Activated CD8-positive, alpha-beta T cell treated with anti-CD3 and anti-CD28 coated beads for 36 hours (primary cell): ENCODE data around the gene PIGL. TPM values are rescaled to one million over a fixed set of nuclear protein-coding genes. Genes with fewer than 3 reads are reported as not detected.
"Not testable (repeated sequence)": the region's sequence is repeated elsewhere in the genome, so short reads cannot be mapped to it uniquely, and the experiment has no call there.

Source experiments
- ATAC-seq: fragments of 200-7000 bp; cut with Tn5 transposase; one replicate; pipeline ENCODE4 v1.10.0; 2021; ENCODE audit warnings: mild to moderate bottlenecking, moderate library complexity
- CTCF ChIA-PET: fragments of 350-600 bp; sonication (Branson Sonifier 250); formaldehyde crosslinking; loops from one replicate; lab custom pipeline; 2021; ENCODE audit warnings: antibody characterized with exemption; lab: Charles Lee
- POLR2A ChIA-PET: fragments of 350-600 bp; sonication (Branson Sonifier 250); formaldehyde crosslinking; loops from one replicate; lab custom pipeline; 2021; ENCODE audit warnings: antibody characterized with exemption; lab: Charles Lee
- DNase-seq: peaks from one replicate; pipeline ENCODE4 v3.0.0-alpha.2; 2020
- H3K27ac Mint-ChIP-seq: one replicate; pipeline ENCODE4 v1.8.0; 2021; ENCODE audit warnings: mild to moderate bottlenecking, mixed read lengths
- H3K27me3 Mint-ChIP-seq: one replicate; pipeline ENCODE4 v1.8.0; 2021; ENCODE audit warnings: mixed read lengths
- H3K36me3 Mint-ChIP-seq: one replicate; pipeline ENCODE4 v1.8.0; 2021; ENCODE audit warnings: low read depth, mixed read lengths
- H3K4me1 Mint-ChIP-seq: one replicate; pipeline ENCODE4 v1.8.0; 2021; ENCODE audit warnings: low read depth, mixed read lengths
- H3K4me3 Mint-ChIP-seq: one replicate; pipeline ENCODE4 v1.8.0; 2021; ENCODE audit warnings: mild to moderate bottlenecking, moderate library complexity, mixed read lengths
- H3K9me3 Mint-ChIP-seq: one replicate; pipeline ENCODE4 v1.8.0; 2021; ENCODE audit warnings: mixed read lengths
- intact Hi-C: fragments of 100-400 bp; cut with micrococcal nuclease; formaldehyde crosslinking; loops from one replicate; pipeline ENCODE4 v1.10.0; 2022
- total RNA-seq, 2 experiments: library from RNA; stranded (reverse); gene quantifications; one replicate each; pipeline ENCODE4 v1.2.3, GENCODE V29; 2021
- TF ChIP-seq, protein P1 (sequence below): fragments of 200-600 bp; IDR thresholded peaks from one replicate; pipeline ENCODE4 v1.8.0; 2022; ENCODE audit warnings: antibody characterized with exemption, mild to moderate bottlenecking

Gene PIGL
- total RNA-seq, 2 experiments from 2014 or later, result 45.0 to 48.6 TPM

DNA sequence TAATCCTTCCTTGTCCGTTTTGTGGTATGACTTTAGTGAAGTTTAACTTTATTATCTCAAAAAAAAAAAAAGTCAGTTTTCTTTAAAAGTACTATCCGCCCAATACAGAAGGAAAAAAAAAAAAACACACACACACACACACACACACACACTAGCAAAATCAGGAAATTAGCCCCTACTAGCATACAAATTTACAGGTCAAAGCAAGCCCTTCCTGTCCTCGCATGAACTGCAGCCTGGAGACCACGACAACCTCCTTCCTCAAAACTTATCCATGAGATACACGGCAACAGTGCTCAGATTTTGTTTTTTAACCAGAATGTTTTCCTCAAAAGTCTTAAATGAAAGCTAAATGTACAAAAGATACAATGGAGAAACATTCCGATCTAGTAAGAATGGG lies 17.9 kb upstream of the PIGL start:
- CTCF ChIA-PET, result interaction anchor here (0.6 kb wide), 1 partner anchor 49 kb away, joined by 4 read pairs; no protein-coding TSS in a partner anchor
- peaks cover 52% of the 10 kb centered on the region for H3K4me1 Mint-ChIP-seq
- H3K4me3 Mint-ChIP-seq, result peak overlapping the region; percentile 4

DNA sequence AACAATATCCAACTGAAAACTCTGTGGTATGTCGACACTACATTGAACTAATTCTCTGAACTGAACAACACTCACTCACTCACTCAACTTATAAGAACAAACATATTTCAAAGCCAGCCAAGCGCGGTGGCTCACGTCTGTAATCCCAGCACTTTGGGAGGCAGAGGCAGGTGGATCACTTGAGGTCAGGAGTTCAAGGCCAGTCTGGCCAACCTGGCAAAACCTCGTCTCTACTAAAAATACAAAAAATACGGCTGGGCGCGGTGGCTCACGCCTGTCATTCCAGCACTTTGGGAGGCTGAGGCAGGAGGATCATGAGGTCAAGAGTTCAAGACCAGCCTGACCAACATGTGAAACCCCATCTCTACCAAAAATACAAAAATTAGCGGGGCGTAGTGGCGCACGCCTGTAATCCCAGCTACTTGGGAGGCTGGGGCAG lies 15.3 kb upstream of the PIGL start:
- H3K27me3 Mint-ChIP-seq, H3K4me3 Mint-ChIP-seq, ATAC-seq, intact Hi-C loops, CTCF ChIA-PET, H3K9me3 Mint-ChIP-seq, POLR2A ChIA-PET, DNase-seq: not testable (repeated sequence)
- Mint-ChIP-seq H3K4me1 (peaks cover 61% of the 10 kb centered on the region), H3K36me3 (peaks cover 15% of the 10 kb centered on the region), H3K27ac (peak overlapping the region; percentile 34)

More for the DNA sequence above, 17.9 kb upstream of the PIGL start:
- no peaks in the 10 kb centered on the region for H3K9me3 Mint-ChIP-seq
- TF ChIP-seq, protein P1, sequence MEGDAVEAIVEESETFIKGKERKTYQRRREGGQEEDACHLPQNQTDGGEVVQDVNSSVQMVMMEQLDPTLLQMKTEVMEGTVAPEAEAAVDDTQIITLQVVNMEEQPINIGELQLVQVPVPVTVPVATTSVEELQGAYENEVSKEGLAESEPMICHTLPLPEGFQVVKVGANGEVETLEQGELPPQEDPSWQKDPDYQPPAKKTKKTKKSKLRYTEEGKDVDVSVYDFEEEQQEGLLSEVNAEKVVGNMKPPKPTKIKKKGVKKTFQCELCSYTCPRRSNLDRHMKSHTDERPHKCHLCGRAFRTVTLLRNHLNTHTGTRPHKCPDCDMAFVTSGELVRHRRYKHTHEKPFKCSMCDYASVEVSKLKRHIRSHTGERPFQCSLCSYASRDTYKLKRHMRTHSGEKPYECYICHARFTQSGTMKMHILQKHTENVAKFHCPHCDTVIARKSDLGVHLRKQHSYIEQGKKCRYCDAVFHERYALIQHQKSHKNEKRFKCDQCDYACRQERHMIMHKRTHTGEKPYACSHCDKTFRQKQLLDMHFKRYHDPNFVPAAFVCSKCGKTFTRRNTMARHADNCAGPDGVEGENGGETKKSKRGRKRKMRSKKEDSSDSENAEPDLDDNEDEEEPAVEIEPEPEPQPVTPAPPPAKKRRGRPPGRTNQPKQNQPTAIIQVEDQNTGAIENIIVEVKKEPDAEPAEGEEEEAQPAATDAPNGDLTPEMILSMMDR, result no peak
- H3K36me3 Mint-ChIP-seq, result peaks cover 17% of the 10 kb centered on the region
- intact Hi-C loops, result no loop called here
- POLR2A ChIA-PET, result no interaction called here
- no peaks in the 10 kb centered on the region for H3K27me3 Mint-ChIP-seq
- ATAC-seq, result no peak
- peak overlapping the region; percentile 70 for H3K27ac Mint-ChIP-seq
- DNase-seq, result no peak

DNA sequence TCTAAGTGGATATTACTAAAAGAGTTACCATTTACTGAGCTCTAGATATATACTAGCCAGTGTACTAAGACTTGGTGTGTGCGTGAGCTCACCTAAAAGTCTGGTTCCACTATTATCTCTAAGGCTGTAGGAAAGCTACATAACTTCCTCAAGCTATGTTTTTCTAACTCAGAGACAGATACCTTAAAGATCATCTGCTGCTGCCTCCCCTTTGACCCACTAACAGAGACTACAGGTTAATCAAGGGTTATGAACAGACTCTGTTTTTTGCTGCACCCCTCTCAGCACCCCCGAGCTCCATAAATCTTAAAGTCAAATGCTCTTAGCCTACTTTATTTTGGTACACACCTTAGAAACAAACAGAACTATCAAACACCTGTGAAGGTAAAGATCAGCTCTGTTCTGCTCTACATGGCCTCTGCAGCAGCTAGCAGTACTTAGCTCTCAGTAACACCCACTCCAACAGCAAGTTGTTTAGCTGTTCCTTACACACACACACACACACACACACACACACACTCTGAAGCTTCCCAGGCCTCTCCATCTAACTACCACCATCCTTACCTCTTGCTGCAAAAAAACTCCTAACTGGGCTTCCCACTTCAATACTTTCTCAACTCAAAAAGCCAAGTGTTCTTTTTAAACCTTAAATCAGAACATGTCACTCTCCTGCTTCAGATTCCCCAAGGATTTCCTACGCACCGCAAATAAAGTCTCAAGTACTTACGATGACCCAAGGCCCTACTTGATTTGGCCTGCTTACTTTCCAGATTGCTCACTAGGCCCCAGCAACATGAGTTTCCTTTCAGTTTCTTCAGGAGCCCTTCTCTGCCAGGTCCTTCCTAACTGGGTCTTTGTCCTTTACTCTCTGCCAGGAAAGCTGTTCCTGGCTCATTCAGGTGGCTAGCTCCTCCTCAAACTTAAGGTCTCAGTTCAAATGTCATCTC lies 14.2 kb upstream of the PIGL start:
- CTCF ChIA-PET, H3K36me3 Mint-ChIP-seq, H3K27me3 Mint-ChIP-seq, DNase-seq, H3K9me3 Mint-ChIP-seq, intact Hi-C loops, ATAC-seq: not testable (repeated sequence)
- POLR2A ChIA-PET, result interaction anchor here (1.0 kb wide), 1 partner anchor 23 kb away, joined by 3 read pairs; no protein-coding TSS in a partner anchor
- Mint-ChIP-seq H3K27ac (peak overlapping the region; percentile 92), H3K4me1 (peaks cover 64% of the 10 kb centered on the region), H3K4me3 (peak overlapping the region; percentile 38)

DNA sequence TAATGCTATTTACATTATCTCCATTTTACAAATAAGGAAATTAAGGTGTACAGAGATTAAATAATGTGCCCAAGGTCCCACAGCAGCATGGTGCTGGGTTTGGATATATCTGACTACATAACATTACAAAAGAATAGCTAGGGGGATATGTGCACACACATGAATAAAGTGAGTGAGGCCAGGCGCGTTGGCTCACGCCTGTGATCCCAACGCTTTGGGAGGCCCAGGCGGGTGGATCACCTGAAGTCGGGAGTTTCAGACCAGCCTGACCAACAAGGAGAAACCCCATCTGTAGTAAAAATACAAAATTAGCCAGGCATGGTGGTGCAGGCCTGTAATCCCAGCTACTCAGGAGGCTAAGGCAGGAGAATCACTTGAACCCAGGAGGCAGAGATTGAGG lies 12.2 kb upstream of the PIGL start:
- H3K4me3 Mint-ChIP-seq, H3K36me3 Mint-ChIP-seq, intact Hi-C loops, H3K27me3 Mint-ChIP-seq, H3K9me3 Mint-ChIP-seq, POLR2A ChIA-PET, ATAC-seq, CTCF ChIA-PET, DNase-seq: not testable (repeated sequence)
- peak overlapping the region; percentile 58 for H3K27ac Mint-ChIP-seq
- H3K4me1 Mint-ChIP-seq, result peaks cover 58% of the 10 kb centered on the region

DNA sequence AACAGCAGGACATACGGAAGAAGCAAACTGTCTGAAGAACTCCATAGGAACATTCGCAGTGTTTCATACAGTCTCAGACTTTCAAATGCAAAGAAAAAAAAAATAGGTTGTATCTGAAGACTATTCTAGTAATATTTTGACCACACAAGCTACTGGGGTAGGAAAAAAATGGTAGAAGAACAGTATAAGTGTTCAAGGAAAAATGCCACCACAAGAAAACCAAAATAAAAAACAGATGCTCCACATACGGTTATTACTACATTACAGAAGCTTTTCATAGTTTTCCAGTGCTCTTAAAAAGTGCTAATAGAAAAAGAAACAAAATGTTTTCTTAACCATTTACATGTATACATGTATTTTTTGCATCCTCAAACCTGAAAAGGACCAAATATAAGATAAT lies 5.4 kb upstream of the PIGL start:
- Mint-ChIP-seq H3K27ac (peak overlapping the region; percentile 49), H3K27me3 (no peaks in the 10 kb centered on the region), H3K36me3 (peaks cover 4% of the 10 kb centered on the region), H3K4me3 (no peak overlapping the region), H3K9me3 (no peaks in the 10 kb centered on the region), H3K4me1 (peaks cover 36% of the 10 kb centered on the region)
- ChIA-PET POLR2A (interaction anchor here (0.6 to 1.2 kb wide), 2 partner anchors 56 to 999 kb away, joined by 3 read pairs; no protein-coding TSS in a partner anchor), CTCF (interaction anchor here (1.6 kb wide), 1 partner anchor 10 kb away, joined by 5 read pairs; no protein-coding TSS in a partner anchor)
- no peak for ATAC-seq
- no peak for DNase-seq
- TF ChIP-seq, protein P1, result no peak
- intact Hi-C loops, result no loop called here

DNA sequence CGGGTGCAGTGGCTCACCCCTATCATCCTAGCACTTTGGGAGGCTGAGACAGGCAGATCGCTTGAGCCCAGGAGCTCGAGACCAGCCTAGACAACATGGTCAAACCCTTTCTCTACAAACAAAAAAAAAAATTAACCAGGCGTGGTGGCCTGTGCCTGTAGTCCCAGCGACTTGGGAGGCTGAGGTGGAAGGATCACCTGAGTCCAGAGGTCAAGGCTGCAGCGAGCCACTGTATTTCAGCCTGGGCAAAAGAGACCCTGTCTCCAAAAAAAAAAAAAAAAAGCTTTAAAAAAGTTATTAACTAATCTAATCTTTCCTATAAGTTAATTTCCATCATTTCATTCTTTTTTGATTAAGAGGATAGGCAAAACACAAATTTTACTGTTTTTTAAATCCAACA lies 4.2 kb upstream of the PIGL start:
- Mint-ChIP-seq H3K36me3 (peaks cover 4% of the 10 kb centered on the region), H3K9me3 (no peaks in the 10 kb centered on the region), H3K4me3 (peak overlapping the region; percentile 98), H3K27ac (no peak overlapping the region), H3K4me1 (peaks cover 35% of the 10 kb centered on the region), H3K27me3 (no peaks in the 10 kb centered on the region)
- ATAC-seq (no peak), DNase-seq (no peak)
- ChIA-PET CTCF (no interaction called here), POLR2A (interaction anchor here (0.6 to 1.2 kb wide), 2 partner anchors 55 to 56 kb away, joined by 3 read pairs; no protein-coding TSS in a partner anchor)
- intact Hi-C loops, result no loop called here
- TF ChIP-seq, protein P1, result no peak
